H1 (cell line): ENCODE results near the gene CFAP58. TPM values are rescaled to one million over a fixed set of nuclear protein-coding genes. Genes with fewer than 3 reads are reported as not detected.
"Not testable (repeated sequence)": the region's sequence is repeated elsewhere in the genome, so short reads cannot be mapped to it uniquely, and the experiment has no call there.

Experiments
- CTCF ChIA-PET: fragments of 300-600 bp; sonication (Branson Sonifier 250); formaldehyde crosslinking; loops from one replicate; lab custom pipeline; 2021; ENCODE audit not compliant: partially characterized antibody; lab: Charles Lee
- POLR2A ChIA-PET: fragments of 300-600 bp; sonication (Branson Sonifier 250); formaldehyde crosslinking; loops from one replicate; lab custom pipeline; 2021; ENCODE audit warnings: inconsistent platforms; ENCODE audit not compliant: partially characterized antibody; lab: Charles Lee
- DNase-seq, 2 experiments: peaks; one replicate each; pipeline versions ENCODE4 v3.0.0 to v3.0.0-alpha.2; 2010 to 2022; ENCODE audit warnings: low spot score in 2 of 2, low read depth in 1 of 2, mixed read lengths in 1 of 2
- FAIRE-seq: peaks from 2 replicates; lab custom pipeline; 2011; peaks lifted over from hg19 to GRCh38; lab: Jason Lieb, UNC
- H2AFZ ChIP-seq: 2 replicates; pipeline ENCODE4 v1.8.1; 2012; ENCODE audit warnings: low read length, inconsistent platforms
- H2AK5ac ChIP-seq: 2 replicates; pipeline ENCODE4 v1.6.1; 2013; ENCODE audit warnings: low read depth, low read length
- H2BK120ac ChIP-seq: replicated peaks from 2 replicates; pipeline ENCODE3; 2013; ENCODE audit warnings: low read depth, low read length, inconsistent platforms
- H2BK12ac ChIP-seq: 2 replicates; pipeline ENCODE4 v1.6.1; 2013; ENCODE audit warnings: low read depth, low read length
- H2BK15ac ChIP-seq: 2 replicates; pipeline ENCODE4 v1.6.1; 2013; ENCODE audit warnings: low read length
- H2BK20ac ChIP-seq: 2 replicates; pipeline ENCODE4 v1.6.1; 2013; ENCODE audit warnings: low read length
- H2BK5ac ChIP-seq: 2 replicates; pipeline ENCODE4 v1.6.1; 2013; ENCODE audit warnings: low read depth, low read length
- H3K14ac ChIP-seq: 2 replicates; pipeline ENCODE4 v1.6.1; 2013; ENCODE audit warnings: inconsistent platforms; ENCODE audit not compliant: insufficient read length
- H3K18ac ChIP-seq: 2 replicates; pipeline ENCODE4 v1.6.1; 2013; ENCODE audit warnings: low read length; ENCODE audit errors: extremely low read depth
- H3K23ac ChIP-seq: 2 replicates; pipeline ENCODE4 v1.6.1; 2013; ENCODE audit warnings: inconsistent platforms; ENCODE audit not compliant: insufficient read length
- H3K23me2 ChIP-seq: 2 replicates; pipeline ENCODE4 v1.6.1; 2013; ENCODE audit warnings: low read depth, low read length
- H3K27ac ChIP-seq: 2 replicates; pipeline ENCODE4 v1.6.1; 2011; ENCODE audit warnings: low read depth, low read length, inconsistent platforms
- H3K27me3 ChIP-seq, 4 experiments: replicated peaks in 1 of 4; 1 replicate in 1 of 4; 2 replicates in 3 of 4; pipeline versions ENCODE4 v1.6.1 to v1.8.1; 2011 to 2013; ENCODE audit warnings: low read length in 3 of 4, mild to moderate bottlenecking in 3 of 4, inconsistent platforms in 2 of 4, mixed read lengths in 2 of 4, moderate library complexity in 1 of 4; ENCODE audit not compliant: control insufficient read depth in 3 of 4, insufficient read depth in 3 of 4; ENCODE audit errors: extremely low read depth in 1 of 4
- H3K36me3 ChIP-seq, 4 experiments: 2 replicates each; pipeline versions ENCODE4 v1.6.1 to v1.8.1; 2011 to 2013; ENCODE audit warnings: mild to moderate bottlenecking in 4 of 4, low read length in 3 of 4, moderate library complexity in 2 of 4, control low read depth in 1 of 4, inconsistent platforms in 1 of 4; ENCODE audit not compliant: insufficient read depth in 4 of 4, control insufficient read depth in 2 of 4
- H3K4ac ChIP-seq: replicated peaks from 2 replicates; pipeline ENCODE3; 2013; ENCODE audit warnings: low read length, low read depth, mixed read lengths, inconsistent platforms; ENCODE audit not compliant: insufficient read length
- H3K4me1 ChIP-seq, 4 experiments: replicated peaks in 1 of 4; 1 replicate in 1 of 4; 2 replicates in 3 of 4; pipeline versions ENCODE4 v1.6.1 to v1.8.1; 2011 to 2013; ENCODE audit warnings: low read length in 3 of 4, inconsistent platforms in 2 of 4, mixed read lengths in 1 of 4; ENCODE audit not compliant: insufficient read depth in 4 of 4, control insufficient read depth in 3 of 4
- H3K4me2 ChIP-seq, 2 experiments: 2 replicates each; pipeline versions ENCODE4 v1.6.1 to v1.8.1; 2011 to 2013; ENCODE audit warnings: low read depth in 2 of 2, low read length in 2 of 2, control low read depth in 1 of 2, inconsistent platforms in 1 of 2, mild to moderate bottlenecking in 1 of 2; ENCODE audit not compliant: insufficient read depth in 1 of 2
- H3K4me3 ChIP-seq, 4 experiments: fragments of 200-600, 300-600 bp in 1 of 4; sonication (generic), shearing (Covaris generic), sonication (Bioruptor Twin) in 1 of 4; 2 replicates each; pipeline versions ENCODE4 v1.5.1 to v1.8.1; 2011 to 2016; ENCODE audit warnings: low read length in 4 of 4, low read depth in 3 of 4, control low read depth in 2 of 4, inconsistent platforms in 2 of 4, mild to moderate bottlenecking in 2 of 4, mixed read lengths in 1 of 4, moderate library complexity in 1 of 4; ENCODE audit not compliant: insufficient read depth in 2 of 4; ENCODE audit errors: extremely low read depth in 1 of 4
- H3K56ac ChIP-seq: replicated peaks from 2 replicates; pipeline ENCODE3; 2013; ENCODE audit warnings: low read depth, mild to moderate bottlenecking, mixed read lengths, low read length, inconsistent platforms; ENCODE audit not compliant: insufficient read length
- H3K79me1 ChIP-seq: 2 replicates; pipeline ENCODE4 v1.6.1; 2013; ENCODE audit warnings: low read depth, low read length, control low read depth
- H3K79me2 ChIP-seq, 2 experiments: 2 replicates each; pipeline versions ENCODE4 v1.6.1 to v1.8.1; 2012 to 2013; ENCODE audit warnings: low read length in 2 of 2, mild to moderate bottlenecking in 2 of 2, inconsistent platforms in 1 of 2; ENCODE audit not compliant: insufficient read depth in 2 of 2, control insufficient read depth in 1 of 2
- H3K9ac ChIP-seq, 4 experiments: replicated peaks in 1 of 4; 1 replicate in 1 of 4; 2 replicates in 3 of 4; pipeline versions ENCODE4 v1.6.1 to v1.8.1; 2011 to 2013; ENCODE audit warnings: low read depth in 3 of 4, low read length in 3 of 4, control low read depth in 2 of 4, mild to moderate bottlenecking in 2 of 4, moderate library complexity in 2 of 4, inconsistent platforms in 1 of 4; ENCODE audit errors: extremely low read depth in 1 of 4
- H3K9me3 ChIP-seq, 2 experiments: 2 replicates each; pipeline versions ENCODE4 v1.6.1 to v1.8.1; 2012 to 2013; ENCODE audit warnings: mild to moderate bottlenecking in 2 of 2, moderate library complexity in 2 of 2, control low read depth in 1 of 2, inconsistent platforms in 1 of 2, low read depth in 1 of 2, low read length in 1 of 2, mixed read lengths in 1 of 2; ENCODE audit not compliant: insufficient read depth in 2 of 2
- H4K20me1 ChIP-seq, 2 experiments: replicated peaks in 1 of 2; 2 replicates each; pipeline versions ENCODE3 to v1.8.1; 2011 to 2013; ENCODE audit warnings: inconsistent platforms in 2 of 2, low read length in 2 of 2, mild to moderate bottlenecking in 1 of 2; ENCODE audit not compliant: insufficient read depth in 2 of 2, control insufficient read depth in 1 of 2
- H4K5ac ChIP-seq: 2 replicates; pipeline ENCODE4 v1.6.1; 2013; ENCODE audit warnings: low read length, low read depth, mixed read lengths, inconsistent platforms; ENCODE audit not compliant: insufficient read length
- H4K8ac ChIP-seq: 2 replicates; pipeline ENCODE4 v1.8.0; 2013; ENCODE audit warnings: mild to moderate bottlenecking, moderate library complexity, low read length, inconsistent platforms; ENCODE audit not compliant: insufficient read depth; ENCODE audit errors: extremely low read depth
- H4K91ac ChIP-seq: replicated peaks from 2 replicates; pipeline ENCODE3; 2013; ENCODE audit warnings: low read length, mixed read lengths, inconsistent platforms; ENCODE audit not compliant: insufficient read length
- WGBS, 2 experiments: shearing (Covaris generic) in 1 of 2; methylation state at CpG; one replicate each; pipeline versions ENCODE4 v1.1.6 to v1.1.7; 2013 to 2015; ENCODE audit warnings: low lambda C conversion rate in 2 of 2, mixed read lengths in 2 of 2, inconsistent platforms in 1 of 2, low coverage in 1 of 2, missing lambda C conversion rate in 1 of 2; ENCODE audit not compliant: insufficient replicate concordance in 2 of 2, insufficient coverage in 1 of 2, insufficient read length in 1 of 2; ENCODE audit errors: extremely low coverage in 1 of 2, missing lambda C conversion rate in 1 of 2; 5-methylcytosine and 5-hydroxymethylcytosine counted together
- polyA plus RNA-seq, 7 experiments: library from polyadenylated mRNA; depleted of rRNA in 3 of 7; stranded (reverse) in 5 of 7; unstranded in 2 of 7; fragments of >200 nt in 5 of 7; fragments of 200-250 nt in 2 of 7; gene quantifications; 1 replicate in 5 of 7; 2 replicates in 1 of 7; 4 replicates in 1 of 7; pipeline versions ENCODE4 v1.2.1 to v1.2.3, GENCODE V29; 2011 to 2013; ENCODE audit warnings: missing spikeins in 2 of 7, mixed read lengths in 2 of 7
- total RNA-seq: library from RNA; stranded (reverse); fragmentation: NEBNext Ultra II Directional; extraction: Animal tissue kit (Norgen Biotek cat#: 25700); gene quantifications from 2 replicates; pipeline ENCODE4 v1.2.1, GENCODE V29; 2021

CFAP58 gene
- total and polyA plus RNA-seq, 2 of the 8 experiments (the other 6 are each of a cell fraction or from before 2014, with no cell fraction given): 0.32 to 0.71 TPM

DNA sequence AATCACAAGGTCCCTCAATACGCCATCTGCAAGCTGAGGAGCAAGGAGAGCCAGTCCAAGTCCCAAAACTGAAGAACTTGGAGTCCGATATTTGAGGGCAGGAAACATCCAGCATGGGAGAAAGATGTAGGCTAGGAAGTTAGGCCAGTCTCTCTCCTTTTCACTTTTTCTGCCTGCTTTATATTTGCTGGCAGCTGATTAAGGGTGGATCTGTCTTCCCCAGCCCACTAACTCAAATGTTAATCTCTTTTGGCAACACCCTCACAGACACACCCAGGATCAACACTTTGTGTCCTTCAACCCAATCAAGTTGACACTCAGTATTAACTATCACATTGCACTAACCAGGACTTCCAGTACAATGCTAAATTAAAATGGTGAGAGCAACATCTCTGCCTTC lies 115.2 kb downstream of the CFAP58 start:
- H3K14ac ChIP-seq, H2AK5ac ChIP-seq, H3K27ac ChIP-seq, H4K5ac ChIP-seq, H3K9me3 ChIP-seq, H3K4me1 ChIP-seq, H3K23me2 ChIP-seq, H2BK20ac ChIP-seq, H2BK15ac ChIP-seq, H3K4me3 ChIP-seq, H4K20me1 ChIP-seq, H3K9ac ChIP-seq, H2AFZ ChIP-seq, H2BK120ac ChIP-seq, H3K4me2 ChIP-seq, POLR2A ChIA-PET, H3K56ac ChIP-seq, H2BK12ac ChIP-seq, H2BK5ac ChIP-seq, H4K91ac ChIP-seq, H3K23ac ChIP-seq, FAIRE-seq, H3K79me2 ChIP-seq, DNase-seq, H3K18ac ChIP-seq, H3K27me3 ChIP-seq, H3K36me3 ChIP-seq, H3K79me1 ChIP-seq, H4K8ac ChIP-seq, H3K4ac ChIP-seq: not testable (repeated sequence)
- CTCF ChIA-PET: interaction anchor here (0.9 to 1.0 kb wide), 2 partner anchors 18 to 177 kb away, joined by 3 to 5 read pairs; no protein-coding TSS in a partner anchor
- WGBS, 2 experiments: 100% methylated on average over 2 of the region's 2 CpGs; no CpG with 5 or more reads in 1 of the 2 experiments
